ENCODE data around the gene IQCH.

- no peak for TF ChIP-seq CTCF (IDR thresholded peaks at IDR 0.05)
- TF ChIP-seq SP1 (CRISPR knock-in tag; conservative IDR thresholded peaks at IDR 0.05), result no peak
- TF ChIP-seq CREB1 (CRISPR knock-in tag; IDR thresholded peaks at IDR 0.05), result no peak
- no peak for TF ChIP-seq ETV6 (CRISPR knock-in tag; IDR thresholded peaks at IDR 0.05)
- TF ChIP-seq, protein P1, sequence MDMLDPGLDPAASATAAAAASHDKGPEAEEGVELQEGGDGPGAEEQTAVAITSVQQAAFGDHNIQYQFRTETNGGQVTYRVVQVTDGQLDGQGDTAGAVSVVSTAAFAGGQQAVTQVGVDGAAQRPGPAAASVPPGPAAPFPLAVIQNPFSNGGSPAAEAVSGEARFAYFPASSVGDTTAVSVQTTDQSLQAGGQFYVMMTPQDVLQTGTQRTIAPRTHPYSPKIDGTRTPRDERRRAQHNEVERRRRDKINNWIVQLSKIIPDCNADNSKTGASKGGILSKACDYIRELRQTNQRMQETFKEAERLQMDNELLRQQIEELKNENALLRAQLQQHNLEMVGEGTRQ (CRISPR knock-in tag; IDR thresholded peaks at IDR 0.05), result no peak
- TF ChIP-seq NFE2L1 (CRISPR knock-in tag; IDR thresholded peaks at IDR 0.05), result no peak
- no peak for TF ChIP-seq ZNF671 (CRISPR knock-in tag; IDR thresholded peaks at IDR 0.05)
- no peak for TF ChIP-seq JAZF1 (CRISPR knock-in tag; IDR thresholded peaks at IDR 0.05)
- no peak for TF ChIP-seq FOXJ3 (CRISPR knock-in tag; IDR thresholded peaks at IDR 0.05; ENCODE audit: borderline replicate concordance)
- TF ChIP-seq ATF3 (CRISPR knock-in tag; conservative IDR thresholded peaks at IDR 0.05), result no peak
- TF ChIP-seq NFATC4 (CRISPR knock-in tag; IDR thresholded peaks at IDR 0.05), result no peak
- TF ChIP-seq, protein P2, sequence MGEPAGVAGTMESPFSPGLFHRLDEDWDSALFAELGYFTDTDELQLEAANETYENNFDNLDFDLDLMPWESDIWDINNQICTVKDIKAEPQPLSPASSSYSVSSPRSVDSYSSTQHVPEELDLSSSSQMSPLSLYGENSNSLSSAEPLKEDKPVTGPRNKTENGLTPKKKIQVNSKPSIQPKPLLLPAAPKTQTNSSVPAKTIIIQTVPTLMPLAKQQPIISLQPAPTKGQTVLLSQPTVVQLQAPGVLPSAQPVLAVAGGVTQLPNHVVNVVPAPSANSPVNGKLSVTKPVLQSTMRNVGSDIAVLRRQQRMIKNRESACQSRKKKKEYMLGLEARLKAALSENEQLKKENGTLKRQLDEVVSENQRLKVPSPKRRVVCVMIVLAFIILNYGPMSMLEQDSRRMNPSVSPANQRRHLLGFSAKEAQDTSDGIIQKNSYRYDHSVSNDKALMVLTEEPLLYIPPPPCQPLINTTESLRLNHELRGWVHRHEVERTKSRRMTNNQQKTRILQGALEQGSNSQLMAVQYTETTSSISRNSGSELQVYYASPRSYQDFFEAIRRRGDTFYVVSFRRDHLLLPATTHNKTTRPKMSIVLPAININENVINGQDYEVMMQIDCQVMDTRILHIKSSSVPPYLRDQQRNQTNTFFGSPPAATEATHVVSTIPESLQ (CRISPR knock-in tag; IDR thresholded peaks at IDR 0.05), result no peak
Measured at GRCh38 chr15:67394873-67395639, 140.5 kb downstream of the IQCH start.
